Myocyte (in vitro differentiated cells): ENCODE measurements around the gene GPER1. TPM values are rescaled to one million over a fixed set of nuclear protein-coding genes. Genes with fewer than 3 reads are reported as not detected.
A peak's percentile ranks its signal among the peaks of the same experiment; 100 is the strongest.

ENCODE experiments used
- DNase-seq: peaks from one replicate; pipeline ENCODE4 v3.0.0-alpha.2; 2012; ENCODE audit warnings: low read depth
- total RNA-seq: library from RNA; depleted of rRNA; stranded (reverse); fragments of >200 nt; gene quantifications from 2 replicates; pipeline ENCODE4 v1.2.3, GENCODE V29; 2014

The GPER1 gene
- total RNA-seq, 1 donor from 2014 or later: 1.1 TPM

- peak; percentile 82 for DNase-seq
Measured at GRCh38 chr7:1086588-1087464, 1.1 kb upstream of the GPER1 start.

DNA sequence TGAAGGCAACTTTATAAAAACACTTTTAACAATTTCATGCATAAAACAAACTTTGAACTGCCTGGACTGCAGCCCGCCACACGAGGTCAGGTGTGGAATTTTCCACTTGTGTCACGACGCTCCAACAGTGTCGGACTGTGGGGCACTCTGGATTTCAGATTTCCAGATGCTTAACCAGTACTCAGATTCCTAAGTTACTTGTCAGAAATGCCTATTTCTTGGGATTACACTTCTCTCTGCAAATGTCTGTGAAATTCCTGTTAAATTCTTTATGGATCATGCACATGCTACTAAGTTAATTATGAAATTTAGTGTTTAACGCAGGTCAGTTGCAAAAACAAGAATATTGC, 473 bp upstream of the GPER1 start:
- no peak for DNase-seq

GRCh38 chr7:1090236-1090635, 2.3 kb downstream of the GPER1 start:
- DNase-seq: no peak

- DNase-seq: peak; percentile 54
Measured at GRCh38 chr7:1090686-1091643, 3.1 kb downstream of the GPER1 start.

DNA sequence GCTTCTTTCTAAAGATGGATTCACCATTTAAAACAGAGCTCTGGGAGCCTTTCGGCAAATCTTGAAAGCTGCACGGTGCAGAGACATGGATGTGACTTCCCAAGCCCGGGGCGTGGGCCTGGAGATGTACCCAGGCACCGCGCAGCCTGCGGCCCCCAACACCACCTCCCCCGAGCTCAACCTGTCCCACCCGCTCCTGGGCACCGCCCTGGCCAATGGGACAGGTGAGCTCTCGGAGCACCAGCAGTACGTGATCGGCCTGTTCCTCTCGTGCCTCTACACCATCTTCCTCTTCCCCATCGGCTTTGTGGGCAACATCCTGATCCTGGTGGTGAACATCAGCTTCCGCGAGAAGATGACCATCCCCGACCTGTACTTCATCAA, 3.7 kb downstream of the GPER1 start:
- no peak for DNase-seq

DNA sequence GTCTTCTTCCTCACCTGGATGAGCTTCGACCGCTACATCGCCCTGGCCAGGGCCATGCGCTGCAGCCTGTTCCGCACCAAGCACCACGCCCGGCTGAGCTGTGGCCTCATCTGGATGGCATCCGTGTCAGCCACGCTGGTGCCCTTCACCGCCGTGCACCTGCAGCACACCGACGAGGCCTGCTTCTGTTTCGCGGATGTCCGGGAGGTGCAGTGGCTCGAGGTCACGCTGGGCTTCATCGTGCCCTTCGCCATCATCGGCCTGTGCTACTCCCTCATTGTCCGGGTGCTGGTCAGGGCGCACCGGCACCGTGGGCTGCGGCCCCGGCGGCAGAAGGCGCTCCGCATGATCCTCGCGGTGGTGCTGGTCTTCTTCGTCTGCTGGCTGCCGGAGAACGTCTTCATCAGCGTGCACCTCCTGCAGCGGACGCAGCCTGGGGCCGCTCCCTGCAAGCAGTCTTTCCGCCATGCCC, 4.3 kb downstream of the GPER1 start:
- no peak for DNase-seq

DNA sequence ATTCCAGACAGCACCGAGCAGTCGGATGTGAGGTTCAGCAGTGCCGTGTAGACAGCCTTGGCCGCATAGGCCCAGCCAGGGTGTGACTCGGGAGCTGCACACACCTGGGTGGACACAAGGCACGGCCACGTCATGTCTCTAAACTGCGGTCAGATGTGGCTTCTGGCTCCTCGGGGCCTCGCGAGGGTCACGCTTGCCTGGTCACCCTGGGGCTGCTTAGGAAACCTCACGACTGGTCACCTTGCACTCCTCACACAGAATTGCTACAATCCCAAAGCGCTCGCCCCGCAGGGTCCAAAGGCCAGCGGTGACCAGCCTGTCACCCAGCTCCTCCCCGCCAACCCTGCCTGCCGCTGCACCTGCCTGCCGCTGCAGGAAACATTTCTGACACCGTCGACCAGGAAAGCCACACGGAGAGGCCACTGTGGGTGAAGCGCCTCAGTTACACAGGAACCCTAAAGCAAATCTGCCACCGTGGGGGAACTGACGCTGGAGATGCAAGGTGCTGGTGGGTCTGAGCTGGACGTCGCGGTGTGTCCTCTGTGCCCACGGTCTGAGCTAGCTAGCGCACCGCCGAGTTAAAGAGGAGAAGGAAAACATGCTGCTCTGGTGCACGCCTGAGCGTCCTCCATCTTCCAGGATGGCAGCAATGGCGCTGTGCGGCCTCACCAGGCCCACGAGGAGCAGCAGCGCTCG, 5.0 kb downstream of the GPER1 start:
- DNase-seq: no peak

DNA sequence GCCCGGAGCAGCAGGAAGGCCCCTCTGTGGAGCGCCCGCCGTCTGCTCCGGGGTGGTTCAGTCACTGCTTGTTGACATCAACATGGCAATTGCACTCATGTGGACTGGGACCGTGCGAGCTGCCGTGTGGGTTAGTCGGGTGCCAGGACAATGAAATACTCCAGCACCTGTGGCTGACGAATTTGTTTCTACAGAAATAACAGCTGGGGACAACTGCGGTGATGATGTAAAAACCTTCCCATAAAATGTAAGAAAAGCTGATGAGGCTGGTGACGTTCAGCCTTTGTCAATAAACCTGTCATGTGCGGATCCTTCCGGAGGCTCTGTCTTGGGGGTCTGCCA, 5.6 kb downstream of the GPER1 start:
- DNase-seq: no peak

GRCh38 chr7:1093916-1094508, 6.1 kb downstream of the GPER1 start:
- no peak for DNase-seq

DNA sequence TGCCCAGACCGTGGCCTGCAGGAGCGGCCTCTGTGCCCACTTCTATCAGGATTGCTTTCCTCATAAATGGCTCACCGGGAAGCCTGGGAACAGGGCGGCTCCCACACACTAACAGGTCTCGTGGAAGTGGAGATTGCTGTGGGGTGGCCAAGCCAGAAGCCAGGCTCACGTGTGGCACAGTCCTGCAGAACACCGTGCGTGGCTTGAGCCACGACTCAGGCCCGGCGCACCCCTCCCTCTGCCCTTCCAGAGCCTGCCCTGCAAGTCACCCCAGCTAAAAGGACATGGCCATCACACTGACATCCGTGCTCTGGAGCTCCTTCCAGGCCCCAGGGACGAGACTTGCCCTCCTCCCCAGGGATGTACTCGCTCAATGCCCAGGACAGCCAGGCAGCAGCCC, 7.0 kb downstream of the GPER1 start:
- no peak for DNase-seq

- no peak for DNase-seq
Measured at GRCh38 chr7:1095621-1096155, 7.8 kb downstream of the GPER1 start.

DNA sequence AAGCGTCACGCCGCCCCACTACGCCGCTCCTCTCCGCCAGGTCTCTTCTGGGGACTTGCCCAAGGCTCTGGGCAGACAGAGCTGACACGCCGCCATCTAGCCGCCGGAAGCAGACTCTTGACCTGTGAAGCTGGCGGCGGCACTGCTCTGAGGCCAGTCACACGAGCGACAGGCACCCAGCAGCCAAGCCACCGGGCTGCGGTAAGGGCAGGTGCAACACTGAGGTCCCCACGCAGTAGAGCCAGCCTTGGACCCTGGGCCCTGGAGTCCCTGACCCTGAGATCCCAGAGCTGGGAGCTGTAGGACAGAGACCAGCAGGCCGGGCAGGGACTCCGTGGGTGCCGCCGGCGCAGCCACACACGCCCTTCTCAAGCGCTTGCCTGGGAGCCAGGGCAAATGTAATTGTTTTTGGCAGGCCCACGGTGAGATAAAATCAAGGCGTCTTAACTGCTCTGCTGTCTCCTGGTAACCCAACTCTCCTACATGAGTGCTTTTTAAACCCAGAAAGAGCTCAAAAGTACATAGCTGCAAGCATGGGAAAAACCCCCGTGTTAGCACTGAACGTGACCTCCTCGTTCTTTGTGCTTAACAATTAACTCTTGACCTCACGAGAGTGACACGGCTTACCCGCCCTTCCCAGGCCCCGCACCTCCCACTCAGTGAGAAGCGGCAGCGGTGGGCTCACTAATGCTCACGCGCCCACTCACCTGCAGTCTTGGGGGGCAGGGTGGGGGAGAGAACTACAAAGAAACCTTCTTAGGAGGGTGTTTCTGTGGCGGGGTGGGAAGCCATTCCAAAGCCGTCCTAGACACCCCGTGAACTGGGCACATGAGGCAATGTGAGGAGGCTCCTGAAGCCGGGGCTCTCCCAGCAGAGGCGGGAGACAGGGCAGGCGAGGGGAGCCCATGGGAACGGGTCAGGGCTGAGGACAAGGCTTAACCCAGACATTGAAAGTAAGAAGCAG, 8.5 kb downstream of the GPER1 start:
- no peak for DNase-seq

GRCh38 chr7:1097120-1097504, 9.2 kb downstream of the GPER1 start:
- no peak for DNase-seq

DNA sequence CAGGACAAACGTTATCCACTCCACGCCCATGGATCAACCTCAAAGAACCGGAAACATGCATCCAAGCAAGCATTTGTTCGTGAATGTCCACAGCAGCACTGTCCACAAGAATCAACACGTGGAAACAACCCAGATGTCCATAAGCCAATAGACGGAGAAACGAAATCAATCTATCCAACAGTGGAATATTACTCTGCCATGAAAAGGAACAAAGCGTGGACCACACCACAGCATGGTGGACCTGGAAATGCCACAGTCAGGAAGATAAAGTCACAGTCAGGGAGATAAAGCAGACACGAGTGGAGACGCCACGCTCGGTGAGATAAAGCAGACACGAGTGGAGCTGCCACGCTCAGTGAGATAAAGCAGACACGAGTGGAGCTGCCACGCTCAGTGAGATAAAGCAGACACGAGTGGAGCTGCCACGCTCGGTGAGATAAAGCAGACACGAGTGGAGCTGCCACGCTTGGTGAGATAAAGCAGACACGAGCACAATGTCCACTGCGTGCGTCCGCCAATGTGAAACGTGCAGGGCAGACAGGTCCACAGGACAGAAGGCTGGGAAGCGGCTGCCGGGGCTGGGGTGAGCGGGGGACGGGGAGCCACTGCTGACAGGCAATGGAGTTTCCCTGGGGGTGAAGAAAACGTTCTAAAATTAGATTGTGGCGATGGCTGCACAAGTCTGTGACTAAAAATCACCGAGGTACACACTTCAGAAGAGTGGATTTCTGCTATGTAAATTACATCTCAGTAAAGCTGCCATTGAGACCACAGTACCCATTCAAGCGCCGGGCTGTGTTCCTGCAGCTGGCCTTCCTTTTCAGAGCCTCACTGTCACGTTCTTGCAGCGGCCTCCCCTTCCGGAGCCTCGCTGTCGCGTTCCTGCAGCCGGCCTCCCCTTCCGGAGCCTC, 10.6 kb downstream of the GPER1 start:
- no peak for DNase-seq

DNA sequence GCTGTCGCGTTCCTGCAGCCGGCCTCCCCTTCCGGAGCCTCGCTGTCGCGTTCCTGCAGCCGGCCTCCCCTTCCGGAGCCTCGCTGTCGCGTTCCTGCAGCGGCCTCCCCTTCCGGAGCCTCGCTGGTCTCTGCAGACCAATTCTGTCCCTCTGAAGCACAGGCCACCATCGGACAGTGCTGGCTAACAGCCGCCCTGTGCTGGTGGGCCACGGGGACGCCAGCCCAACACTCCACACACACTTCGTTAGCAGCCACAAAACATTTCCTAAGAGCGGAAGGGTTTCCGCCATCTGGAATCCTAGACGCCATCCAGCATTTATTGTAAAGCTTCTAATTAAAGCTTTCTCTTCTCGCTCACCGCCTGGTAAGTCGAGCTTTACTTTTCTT, 11.2 kb downstream of the GPER1 start:
- DNase-seq: no peak

GRCh38 chr7:1099637-1100036, 11.7 kb downstream of the GPER1 start:
- no peak for DNase-seq

GRCh38 chr7:1100386-1100785, 12.5 kb downstream of the GPER1 start:
- DNase-seq: peak; percentile 28

GRCh38 chr7:1100834-1101562, 13.1 kb downstream of the GPER1 start:
- no peak for DNase-seq
